Nephron (organoid): ENCODE measurements around the gene ARHGEF16.
A peak's percentile ranks its signal among the peaks of the same experiment; 100 is the strongest.

Experiments
- H3K27ac Mint-ChIP-seq, 3 experiments: 2 replicates each; pipeline ENCODE4 v1.8.0; 2020; ENCODE audit warnings: mixed read lengths in 3 of 3, mild to moderate bottlenecking in 2 of 3, moderate library complexity in 1 of 3
- H3K27me3 Mint-ChIP-seq: 2 replicates; pipeline ENCODE4 v1.8.0; 2021; ENCODE audit warnings: low read depth, mild to moderate bottlenecking, moderate library complexity, mixed read lengths
- H3K36me3 Mint-ChIP-seq: 2 replicates; pipeline ENCODE4 v1.8.0; 2020; ENCODE audit warnings: low read depth, mixed read lengths
- H3K4me1 Mint-ChIP-seq: 2 replicates; pipeline ENCODE4 v1.8.0; 2020; ENCODE audit warnings: mixed read lengths
- H3K4me3 Mint-ChIP-seq, 3 experiments: 2 replicates each; pipeline ENCODE4 v1.8.0; 2020; ENCODE audit warnings: mild to moderate bottlenecking in 3 of 3, mixed read lengths in 3 of 3, moderate library complexity in 2 of 3
- H3K9me3 Mint-ChIP-seq: 2 replicates; pipeline ENCODE4 v1.8.0; 2020; ENCODE audit warnings: mixed read lengths
- TF ChIP-seq, protein P1 (sequence below), 3 experiments: fragments of 200-600 bp; sonication (generic); IDR thresholded peaks; one replicate each; pipeline ENCODE4 v1.5.0; 2021; ENCODE audit warnings: antibody characterized with exemption in 3 of 3; ENCODE audit not compliant: unreplicated experiment in 3 of 3

Gene ARHGEF16

GRCh38 chr1:3457910-3458883, 3.7 kb downstream of the ARHGEF16 start:
- no peaks in the 10 kb centered on the region for H3K9me3 Mint-ChIP-seq
- H3K27ac Mint-ChIP-seq = peak overlapping the region; percentile 93 to 99 (median 94)
- no peaks in the 10 kb centered on the region for H3K36me3 Mint-ChIP-seq
- H3K4me3 Mint-ChIP-seq = peak overlapping the region in 2 of 3 experiments; percentile 1 to 2
- TF ChIP-seq, protein P1, sequence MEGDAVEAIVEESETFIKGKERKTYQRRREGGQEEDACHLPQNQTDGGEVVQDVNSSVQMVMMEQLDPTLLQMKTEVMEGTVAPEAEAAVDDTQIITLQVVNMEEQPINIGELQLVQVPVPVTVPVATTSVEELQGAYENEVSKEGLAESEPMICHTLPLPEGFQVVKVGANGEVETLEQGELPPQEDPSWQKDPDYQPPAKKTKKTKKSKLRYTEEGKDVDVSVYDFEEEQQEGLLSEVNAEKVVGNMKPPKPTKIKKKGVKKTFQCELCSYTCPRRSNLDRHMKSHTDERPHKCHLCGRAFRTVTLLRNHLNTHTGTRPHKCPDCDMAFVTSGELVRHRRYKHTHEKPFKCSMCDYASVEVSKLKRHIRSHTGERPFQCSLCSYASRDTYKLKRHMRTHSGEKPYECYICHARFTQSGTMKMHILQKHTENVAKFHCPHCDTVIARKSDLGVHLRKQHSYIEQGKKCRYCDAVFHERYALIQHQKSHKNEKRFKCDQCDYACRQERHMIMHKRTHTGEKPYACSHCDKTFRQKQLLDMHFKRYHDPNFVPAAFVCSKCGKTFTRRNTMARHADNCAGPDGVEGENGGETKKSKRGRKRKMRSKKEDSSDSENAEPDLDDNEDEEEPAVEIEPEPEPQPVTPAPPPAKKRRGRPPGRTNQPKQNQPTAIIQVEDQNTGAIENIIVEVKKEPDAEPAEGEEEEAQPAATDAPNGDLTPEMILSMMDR (IDR thresholded peaks at IDR 0.05; ENCODE audit: unreplicated experiment in 3 of 3) = no peak
- peaks cover 11% of the 10 kb centered on the region for H3K27me3 Mint-ChIP-seq
- H3K4me1 Mint-ChIP-seq = peaks cover 39% of the 10 kb centered on the region

- Mint-ChIP-seq H3K27ac (peak overlapping the region; percentile 93 to 99 (median 94)), H3K4me3 (peak overlapping the region in 2 of 3 experiments; percentile 33 to 53), H3K36me3 (no peaks in the 10 kb centered on the region), H3K4me1 (peaks cover 39% of the 10 kb centered on the region), H3K9me3 (no peaks in the 10 kb centered on the region), H3K27me3 (peaks cover 11% of the 10 kb centered on the region)
- TF ChIP-seq, protein P1 (IDR thresholded peaks at IDR 0.05; ENCODE audit: unreplicated experiment in 3 of 3) = no peak
Observed at GRCh38 chr1:3459051-3459908, 4.8 kb downstream of the ARHGEF16 start.

GRCh38 chr1:3459940-3460671, 5.6 kb downstream of the ARHGEF16 start:
- Mint-ChIP-seq H3K27me3 (peaks cover 14% of the 10 kb centered on the region), H3K4me1 (peaks cover 39% of the 10 kb centered on the region), H3K9me3 (no peaks in the 10 kb centered on the region), H3K4me3 (peak overlapping the region in 2 of 3 experiments; percentile 23 to 29), H3K27ac (peak overlapping the region; percentile 91 to 99 (median 93)), H3K36me3 (no peaks in the 10 kb centered on the region)
- TF ChIP-seq, protein P1 (IDR thresholded peaks at IDR 0.05; ENCODE audit: unreplicated experiment in 3 of 3) = no peak

DNA sequence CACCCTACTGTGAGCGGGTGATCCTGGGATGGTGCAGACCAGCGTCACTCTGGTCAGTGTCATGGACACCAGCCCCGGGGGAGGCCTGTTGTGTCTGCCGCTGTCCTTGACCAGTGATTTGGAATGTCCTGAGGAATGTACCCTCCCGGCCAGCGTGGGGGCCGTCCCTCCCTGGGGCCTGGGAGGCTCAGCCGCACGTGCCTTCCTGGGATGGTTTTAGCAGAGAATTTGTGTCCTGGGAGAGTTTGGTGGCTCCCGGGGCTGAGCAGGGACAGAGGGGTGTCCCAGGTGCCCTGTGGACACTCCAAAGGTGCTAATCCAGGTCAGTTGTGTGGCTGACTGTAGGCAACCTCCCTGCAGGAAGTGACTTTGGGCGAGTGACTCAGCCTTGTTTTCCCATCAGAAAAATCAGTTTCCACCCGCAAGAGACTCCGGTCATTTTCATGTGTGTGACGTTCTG, 6.2 kb downstream of the ARHGEF16 start:
- H3K36me3 Mint-ChIP-seq = no peaks in the 10 kb centered on the region
- H3K9me3 Mint-ChIP-seq = no peaks in the 10 kb centered on the region
- peak overlapping the region in 2 of 3 experiments; percentile 23 to 29 for H3K4me3 Mint-ChIP-seq
- TF ChIP-seq, protein P1 (IDR thresholded peaks at IDR 0.05; ENCODE audit: unreplicated experiment in 3 of 3) = no peak
- peak overlapping the region; percentile 91 to 99 (median 93) for H3K27ac Mint-ChIP-seq
- peaks cover 14% of the 10 kb centered on the region for H3K27me3 Mint-ChIP-seq
- H3K4me1 Mint-ChIP-seq = peaks cover 40% of the 10 kb centered on the region

DNA sequence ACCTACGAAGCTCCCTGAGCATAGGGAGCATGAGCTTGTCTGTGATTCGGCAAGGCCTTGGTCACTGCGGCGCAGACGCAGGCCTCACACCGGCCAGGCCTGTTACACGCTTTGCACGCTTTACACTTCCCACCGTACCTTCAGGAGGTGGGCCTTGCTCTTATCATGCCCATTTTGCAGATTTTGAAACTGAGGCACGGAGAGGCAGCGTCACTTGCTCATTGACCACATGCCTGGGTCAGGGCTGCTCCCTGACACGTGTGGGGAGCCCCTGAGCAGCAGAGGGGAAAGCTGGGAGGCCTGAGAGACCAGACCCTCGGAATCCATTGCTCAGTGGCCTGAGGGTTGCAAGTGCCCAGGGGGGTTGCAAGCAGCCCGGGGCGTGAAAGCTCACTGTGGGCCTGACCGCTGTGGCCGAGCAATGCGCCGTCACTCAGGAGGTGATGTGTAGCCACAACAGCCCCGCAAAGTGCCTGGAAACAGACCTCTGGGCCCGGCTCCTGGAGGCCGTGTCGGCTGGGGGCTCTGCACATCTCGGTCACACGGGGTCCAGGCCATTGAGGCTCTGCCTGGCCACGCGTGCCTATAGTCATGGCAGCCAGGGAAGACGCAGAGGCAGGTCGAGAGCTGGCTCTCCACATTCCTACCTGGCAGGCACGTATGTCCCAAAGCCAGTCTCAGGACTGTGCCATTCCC, 6.9 kb downstream of the ARHGEF16 start:
- peaks cover 14% of the 10 kb centered on the region for H3K27me3 Mint-ChIP-seq
- no peaks in the 10 kb centered on the region for H3K9me3 Mint-ChIP-seq

More for the DNA sequence above, 6.9 kb downstream of the ARHGEF16 start:
- no peaks in the 10 kb centered on the region for H3K36me3 Mint-ChIP-seq
- H3K27ac Mint-ChIP-seq = peak overlapping the region in 2 of 3 experiments; percentile 91 to 99
- H3K4me3 Mint-ChIP-seq = no peak overlapping the region
- TF ChIP-seq, protein P1 (IDR thresholded peaks at IDR 0.05; ENCODE audit: unreplicated experiment in 3 of 3) = no peak
- H3K4me1 Mint-ChIP-seq = peaks cover 44% of the 10 kb centered on the region
